SK-N-SH treated with all-trans-retinoic acid at 6 μM for 48 hours (cell line): ENCODE data around the gene CHRM2.

Source experiments
- ATAC-seq: fragments of 200-7000 bp; cut with Tn5 transposase; 3 replicates; pipeline ENCODE4 v1.9.1; 2020; ENCODE audit warnings: mild to moderate bottlenecking, moderate library complexity
- ARNTL ChIP-seq: fragments of 450-650 bp; formaldehyde crosslinking; IDR thresholded peaks from 2 replicates; pipeline ENCODE4 v1.5.0; 2020; ENCODE audit warnings: low read depth, mild to moderate bottlenecking, moderate library complexity, borderline replicate concordance
- BACH2 ChIP-seq: fragments of 250-450 bp; sonication (Bioruptor Pico); IDR thresholded peaks from 2 replicates; pipeline ENCODE4 v1.9.0; 2021; ENCODE audit warnings: mild to moderate bottlenecking, borderline replicate concordance
- CSDC2 ChIP-seq: fragments of 250-450 bp; sonication (Bioruptor Pico); IDR thresholded peaks from 2 replicates; pipeline ENCODE4 v1.5.0; 2020; ENCODE audit warnings: mild to moderate bottlenecking, moderate library complexity
- CSRNP3 ChIP-seq: fragments of 250-450 bp; sonication (Bioruptor Pico); IDR thresholded peaks from 2 replicates; pipeline ENCODE4 v1.5.1; 2021; ENCODE audit warnings: mild to moderate bottlenecking, moderate library complexity
- ESRRG ChIP-seq: fragments of 250-450 bp; sonication (Bioruptor Pico); IDR thresholded peaks from 2 replicates; pipeline ENCODE4 v1.6.1; 2021; ENCODE audit warnings: mild to moderate bottlenecking
- GLIS3 ChIP-seq: fragments of 250-450 bp; sonication (Bioruptor Pico); IDR thresholded peaks from 2 replicates; pipeline ENCODE4 v1.5.0; 2020; ENCODE audit warnings: mild to moderate bottlenecking, moderate library complexity
- ISL1 ChIP-seq: fragments of 250-450 bp; sonication (Bioruptor Pico); IDR thresholded peaks from 2 replicates; pipeline ENCODE4 v2.1.2; 2022; ENCODE audit warnings: mild to moderate bottlenecking, moderate library complexity
- OSR1 ChIP-seq: fragments of 250-450 bp; sonication (Bioruptor Pico); IDR thresholded peaks from 2 replicates; pipeline ENCODE4 v1.8.0; 2022; ENCODE audit warnings: moderate library complexity, mild to moderate bottlenecking, inconsistent platforms
- POU6F1 ChIP-seq: fragments of 250-450 bp; sonication (Bioruptor Pico); IDR thresholded peaks from 2 replicates; pipeline ENCODE4 v1.8.0; 2021; ENCODE audit warnings: low read depth, mild to moderate bottlenecking, moderate library complexity, borderline replicate concordance
- PPARA ChIP-seq: fragments of 250-450 bp; sonication (Bioruptor Pico); IDR thresholded peaks from 2 replicates; pipeline ENCODE4 v1.5.0; 2020; ENCODE audit warnings: mild to moderate bottlenecking, borderline replicate concordance
- RARB ChIP-seq: fragments of 250-450 bp; sonication (Bioruptor Pico); IDR thresholded peaks from 2 replicates; pipeline ENCODE4 v1.8.0; 2021; ENCODE audit warnings: mild to moderate bottlenecking, moderate library complexity
- SNAI2 ChIP-seq: fragments of 250-450 bp; sonication (Bioruptor Pico); IDR thresholded peaks from 2 replicates; pipeline ENCODE4 v1.5.0; 2020; ENCODE audit warnings: mild to moderate bottlenecking, moderate library complexity
- TCF4 ChIP-seq: fragments of 250-450 bp; sonication (Bioruptor Pico); IDR thresholded peaks from 2 replicates; pipeline ENCODE4 v1.8.0; 2021; ENCODE audit warnings: mild to moderate bottlenecking, moderate library complexity, borderline replicate concordance
- TOX ChIP-seq: fragments of 250-450 bp; sonication (Bioruptor Pico); IDR thresholded peaks from 2 replicates; pipeline ENCODE4 v1.8.0; 2021; ENCODE audit warnings: mild to moderate bottlenecking, moderate library complexity, borderline replicate concordance
- TSHZ2 ChIP-seq: fragments of 250-450 bp; sonication (Bioruptor Pico); IDR thresholded peaks from 2 replicates; pipeline ENCODE4 v1.5.0; 2020; ENCODE audit warnings: mild to moderate bottlenecking, moderate library complexity
- ZC3H10 ChIP-seq: fragments of 250-450 bp; sonication (Bioruptor Pico); IDR thresholded peaks from 2 replicates; pipeline ENCODE4 v1.5.1; 2021; ENCODE audit warnings: mild to moderate bottlenecking, moderate library complexity
- ZFP3 ChIP-seq: fragments of 250-450 bp; sonication (Bioruptor Pico); IDR thresholded peaks from 2 replicates; pipeline ENCODE4 v1.5.0; 2020; ENCODE audit warnings: mild to moderate bottlenecking, moderate library complexity
- ZFP30 ChIP-seq: fragments of 450-650 bp; formaldehyde crosslinking; IDR thresholded peaks from 2 replicates; pipeline ENCODE4 v1.5.0; 2022; ENCODE audit warnings: mild to moderate bottlenecking, moderate library complexity
- ZNF565 ChIP-seq: fragments of 450-650 bp; formaldehyde crosslinking; conservative IDR thresholded peaks from 2 replicates; pipeline ENCODE4 v1.5.0; 2020; ENCODE audit warnings: low read depth, mild to moderate bottlenecking, moderate library complexity
- ZNF70 ChIP-seq: fragments of 450-650 bp; formaldehyde crosslinking; IDR thresholded peaks from 2 replicates; pipeline ENCODE4 v1.5.0; 2020; ENCODE audit warnings: mild to moderate bottlenecking, moderate library complexity
- ZNF8 ChIP-seq: fragments of 450-650 bp; formaldehyde crosslinking; IDR thresholded peaks from 2 replicates; pipeline ENCODE4 v1.5.0; 2020; ENCODE audit warnings: mild to moderate bottlenecking, moderate library complexity
- TF ChIP-seq, protein P1 (sequence below): fragments of 250-450 bp; sonication (Bioruptor Pico); IDR thresholded peaks from 2 replicates; pipeline ENCODE4 v1.5.1; 2020; ENCODE audit warnings: low read depth, mild to moderate bottlenecking, moderate library complexity
- TF ChIP-seq, protein P2 (sequence below): fragments of 250-450 bp; sonication (Bioruptor Pico); IDR thresholded peaks from 2 replicates; pipeline ENCODE4 v1.8.0; 2020; ENCODE audit warnings: mild to moderate bottlenecking, moderate library complexity, borderline replicate concordance

CHRM2 gene

GRCh38 chr7:136897676-136898075 is 29.2 kb downstream of the CHRM2 start:
- TF ChIP-seq ZFP30 (CRISPR knock-in tag), result no peak

GRCh38 chr7:136900005-136900404 is 31.6 kb downstream of the CHRM2 start:
- ATAC-seq, result no peak
- TF ChIP-seq ZC3H10 (no peak), ZNF565 (CRISPR knock-in tag) (no peak)

More at GRCh38 chr7:136897676-136898075, 29.2 kb downstream of the CHRM2 start:
- ATAC-seq, result no peak

DNA sequence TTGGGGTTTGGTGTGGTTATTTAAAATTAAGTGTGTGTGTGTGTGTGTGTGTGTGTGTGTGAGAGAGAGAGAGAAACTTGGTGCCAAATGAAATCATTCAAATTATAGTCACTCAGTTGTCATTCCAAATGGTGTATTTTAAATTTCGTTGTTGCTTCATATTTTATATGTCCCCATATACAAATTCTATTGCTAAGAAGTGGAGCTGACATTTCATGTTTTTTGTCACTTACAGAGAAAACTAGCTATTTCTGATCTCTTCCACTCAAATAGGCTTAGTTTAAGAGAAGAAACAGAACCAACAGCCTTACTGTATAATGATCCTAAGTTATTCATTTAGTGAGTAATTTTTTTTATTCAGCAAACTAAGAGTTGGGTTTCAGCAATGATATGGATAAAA is 42.3 kb downstream of the CHRM2 start:
- ATAC-seq, result no peak
- TF ChIP-seq ESRRG (no peak), ARNTL (CRISPR knock-in tag) (no peak), TOX (CRISPR knock-in tag) (no peak), CSRNP3 (CRISPR knock-in tag) (no peak), ISL1 (CRISPR knock-in tag) (no peak), ZFP3 (CRISPR knock-in tag) (no peak), CSDC2 (CRISPR knock-in tag) (no peak), BACH2 (CRISPR knock-in tag) (no peak), SNAI2 (CRISPR knock-in tag) (no peak), ZNF70 (no peak), ZNF565 (CRISPR knock-in tag) (no peak), TSHZ2 (CRISPR knock-in tag) (no peak), POU6F1 (CRISPR knock-in tag) (no peak), TCF4 (CRISPR knock-in tag) (no peak), PPARA (CRISPR knock-in tag) (no peak), ZC3H10 (no peak)
- TF ChIP-seq, protein P1, sequence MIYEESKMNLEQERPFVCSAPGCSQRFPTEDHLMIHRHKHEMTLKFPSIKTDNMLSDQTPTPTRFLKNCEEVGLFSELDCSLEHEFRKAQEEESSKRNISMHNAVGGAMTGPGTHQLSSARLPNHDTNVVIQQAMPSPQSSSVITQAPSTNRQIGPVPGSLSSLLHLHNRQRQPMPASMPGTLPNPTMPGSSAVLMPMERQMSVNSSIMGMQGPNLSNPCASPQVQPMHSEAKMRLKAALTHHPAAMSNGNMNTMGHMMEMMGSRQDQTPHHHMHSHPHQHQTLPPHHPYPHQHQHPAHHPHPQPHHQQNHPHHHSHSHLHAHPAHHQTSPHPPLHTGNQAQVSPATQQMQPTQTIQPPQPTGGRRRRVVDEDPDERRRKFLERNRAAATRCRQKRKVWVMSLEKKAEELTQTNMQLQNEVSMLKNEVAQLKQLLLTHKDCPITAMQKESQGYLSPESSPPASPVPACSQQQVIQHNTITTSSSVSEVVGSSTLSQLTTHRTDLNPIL (CRISPR knock-in tag), result no peak

GRCh38 chr7:136911344-136911743 is 42.9 kb downstream of the CHRM2 start:
- TF ChIP-seq ZNF70, result no peak
- TF ChIP-seq PPARA (CRISPR knock-in tag), result no peak
- TF ChIP-seq ISL1 (CRISPR knock-in tag), result no peak
- no peak for TF ChIP-seq ZNF565 (CRISPR knock-in tag)
- no peak for TF ChIP-seq RARB (CRISPR knock-in tag)
- no peak for TF ChIP-seq TOX (CRISPR knock-in tag)
- no peak for TF ChIP-seq ZNF8 (CRISPR knock-in tag)
- TF ChIP-seq, protein P1 (CRISPR knock-in tag), result no peak
- TF ChIP-seq OSR1, result no peak
- TF ChIP-seq TSHZ2 (CRISPR knock-in tag), result no peak
- TF ChIP-seq, protein P2, sequence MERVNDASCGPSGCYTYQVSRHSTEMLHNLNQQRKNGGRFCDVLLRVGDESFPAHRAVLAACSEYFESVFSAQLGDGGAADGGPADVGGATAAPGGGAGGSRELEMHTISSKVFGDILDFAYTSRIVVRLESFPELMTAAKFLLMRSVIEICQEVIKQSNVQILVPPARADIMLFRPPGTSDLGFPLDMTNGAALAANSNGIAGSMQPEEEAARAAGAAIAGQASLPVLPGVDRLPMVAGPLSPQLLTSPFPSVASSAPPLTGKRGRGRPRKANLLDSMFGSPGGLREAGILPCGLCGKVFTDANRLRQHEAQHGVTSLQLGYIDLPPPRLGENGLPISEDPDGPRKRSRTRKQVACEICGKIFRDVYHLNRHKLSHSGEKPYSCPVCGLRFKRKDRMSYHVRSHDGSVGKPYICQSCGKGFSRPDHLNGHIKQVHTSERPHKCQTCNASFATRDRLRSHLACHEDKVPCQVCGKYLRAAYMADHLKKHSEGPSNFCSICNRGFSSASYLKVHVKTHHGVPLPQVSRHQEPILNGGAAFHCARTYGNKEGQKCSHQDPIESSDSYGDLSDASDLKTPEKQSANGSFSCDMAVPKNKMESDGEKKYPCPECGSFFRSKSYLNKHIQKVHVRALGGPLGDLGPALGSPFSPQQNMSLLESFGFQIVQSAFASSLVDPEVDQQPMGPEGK (CRISPR knock-in tag), result no peak
- TF ChIP-seq GLIS3 (CRISPR knock-in tag), result no peak
- ATAC-seq, result no peak
